Measurements from ENCODE around the gene LRRC27. TPM values are rescaled to one million over a fixed set of nuclear protein-coding genes. Genes with fewer than 3 reads are reported as not detected.
A peak's percentile ranks its signal among the peaks of the same experiment; 100 is the strongest.
"Not testable (repeated sequence)": the region's sequence is repeated elsewhere in the genome, so short reads cannot be mapped to it uniquely, and the experiment has no call there.

Gene LRRC27
- total RNA-seq, 4 donors from 2014 or later, result 0.59 to 32.6 (median 15.3) TPM

- DNase-seq, result peak in 1 of 2 donors; percentile 9
- TF ChIP-seq, protein P1, sequence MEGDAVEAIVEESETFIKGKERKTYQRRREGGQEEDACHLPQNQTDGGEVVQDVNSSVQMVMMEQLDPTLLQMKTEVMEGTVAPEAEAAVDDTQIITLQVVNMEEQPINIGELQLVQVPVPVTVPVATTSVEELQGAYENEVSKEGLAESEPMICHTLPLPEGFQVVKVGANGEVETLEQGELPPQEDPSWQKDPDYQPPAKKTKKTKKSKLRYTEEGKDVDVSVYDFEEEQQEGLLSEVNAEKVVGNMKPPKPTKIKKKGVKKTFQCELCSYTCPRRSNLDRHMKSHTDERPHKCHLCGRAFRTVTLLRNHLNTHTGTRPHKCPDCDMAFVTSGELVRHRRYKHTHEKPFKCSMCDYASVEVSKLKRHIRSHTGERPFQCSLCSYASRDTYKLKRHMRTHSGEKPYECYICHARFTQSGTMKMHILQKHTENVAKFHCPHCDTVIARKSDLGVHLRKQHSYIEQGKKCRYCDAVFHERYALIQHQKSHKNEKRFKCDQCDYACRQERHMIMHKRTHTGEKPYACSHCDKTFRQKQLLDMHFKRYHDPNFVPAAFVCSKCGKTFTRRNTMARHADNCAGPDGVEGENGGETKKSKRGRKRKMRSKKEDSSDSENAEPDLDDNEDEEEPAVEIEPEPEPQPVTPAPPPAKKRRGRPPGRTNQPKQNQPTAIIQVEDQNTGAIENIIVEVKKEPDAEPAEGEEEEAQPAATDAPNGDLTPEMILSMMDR (IDR thresholded peaks at IDR 0.05), result no peak
- no peak for TF ChIP-seq POLR2A (IDR thresholded peaks at IDR 0.05)
- no peaks in the 10 kb centered on the region for H3K4me1 ChIP-seq
- H3K27ac ChIP-seq, result no peak overlapping the region
- H3K9me3 ChIP-seq, result no peaks in the 10 kb centered on the region
- intact Hi-C loops (cut with DNase I; ENCODE audit: low total_unique reads), result loop anchor here (10.0 kb wide), 1 partner anchor 259 kb away; no protein-coding TSS in a partner anchor
- no peaks in the 10 kb centered on the region for H3K27me3 ChIP-seq
- no peaks in the 10 kb centered on the region for H3K36me3 ChIP-seq
- no peak overlapping the region for H3K4me3 ChIP-seq
These were observed 53.3 kb downstream of the LRRC27 start for GRCh38 chr10:132385389-132385667.

- DNase-seq, result peak; percentile 16 to 24
- intact Hi-C loops (cut with DNase I; ENCODE audit: low total_unique reads), result loop anchor here (10.0 kb wide), 1 partner anchor 259 kb away; no protein-coding TSS in a partner anchor
These were observed 53.9 kb downstream of the LRRC27 start for GRCh38 chr10:132385721-132386418.

DNA sequence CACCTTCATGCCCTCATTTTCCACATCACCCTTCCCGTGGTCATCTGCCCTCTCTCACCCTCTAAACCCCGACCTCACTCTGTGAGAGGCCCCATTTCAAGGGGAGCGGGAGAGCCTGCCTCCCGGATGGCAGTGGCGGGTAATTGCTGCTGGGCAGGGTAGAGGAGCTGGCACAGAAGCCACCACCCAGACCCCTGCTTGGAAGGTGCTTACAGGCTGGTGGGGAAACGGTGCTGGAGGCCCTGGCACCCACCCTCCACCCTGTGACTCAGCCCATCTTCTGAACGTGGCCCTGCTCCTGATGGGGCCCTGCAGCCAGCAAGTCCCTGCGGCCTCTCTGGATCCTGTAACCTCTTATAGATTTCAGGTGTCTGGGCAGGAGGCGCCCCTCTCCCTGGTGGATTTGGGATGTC lies 54.4 kb downstream of the LRRC27 start:
- DNase-seq, result peak; percentile 13 to 25

More at GRCh38 chr10:132385721-132386418, 53.9 kb downstream of the LRRC27 start:
- H3K4me1 ChIP-seq, result no peaks in the 10 kb centered on the region
- no peak overlapping the region for H3K4me3 ChIP-seq
- H3K27ac ChIP-seq, result no peak overlapping the region
- H3K9me3 ChIP-seq, result no peaks in the 10 kb centered on the region
- no peaks in the 10 kb centered on the region for H3K36me3 ChIP-seq
- H3K27me3 ChIP-seq, result no peaks in the 10 kb centered on the region
- TF ChIP-seq, protein P1 (IDR thresholded peaks at IDR 0.05), result no peak
- TF ChIP-seq POLR2A (IDR thresholded peaks at IDR 0.05), result no peak

GRCh38 chr10:132386896-132387295 lies 54.9 kb downstream of the LRRC27 start:
- intact Hi-C loops (cut with DNase I; ENCODE audit: low total_unique reads), result loop anchor here (10.0 kb wide), 1 partner anchor 258 kb away; no protein-coding TSS in a partner anchor
- DNase-seq, result peak in 1 of 2 donors; percentile 10
- not testable (repeated sequence) for H3K27me3 ChIP-seq, H3K9me3 ChIP-seq, H3K36me3 ChIP-seq, H3K4me3 ChIP-seq, H3K4me1 ChIP-seq
- peak overlapping the region in 1 of 2 donors; percentile 70 for H3K27ac ChIP-seq

More for the DNA sequence above, 54.4 kb downstream of the LRRC27 start:
- Histone ChIP-seq H3K4me1 (no peaks in the 10 kb centered on the region), H3K27ac (no peak overlapping the region), H3K36me3 (no peaks in the 10 kb centered on the region), H3K9me3 (no peaks in the 10 kb centered on the region), H3K4me3 (no peak overlapping the region), H3K27me3 (no peaks in the 10 kb centered on the region)
- TF ChIP-seq, protein P1 (IDR thresholded peaks at IDR 0.05), result no peak
- no peak for TF ChIP-seq POLR2A (IDR thresholded peaks at IDR 0.05)
- intact Hi-C loops (cut with DNase I; ENCODE audit: low total_unique reads), result loop anchor here (10.0 kb wide), 1 partner anchor 258 kb away; no protein-coding TSS in a partner anchor

- H3K9me3 ChIP-seq, result no peaks in the 10 kb centered on the region
- H3K4me3 ChIP-seq, result no peak overlapping the region
- peak overlapping the region; percentile 70 to 73 for H3K27ac ChIP-seq
- TF ChIP-seq, protein P1 (IDR thresholded peaks at IDR 0.05), result peak; percentile 66 to 82 (median 78)
- TF ChIP-seq POLR2A (IDR thresholded peaks at IDR 0.05), result peak in 1 of 2 donors; percentile 17
- no peaks in the 10 kb centered on the region for H3K27me3 ChIP-seq
- intact Hi-C loops (cut with DNase I; ENCODE audit: low total_unique reads), result loop anchor here (2.0 to 10.0 kb wide), 2 partner anchors 65 to 257 kb away; no protein-coding TSS in a partner anchor
- H3K4me1 ChIP-seq, result no peaks in the 10 kb centered on the region
- DNase-seq, result peak; percentile 68 to 76
- no peaks in the 10 kb centered on the region for H3K36me3 ChIP-seq
These were observed 55.8 kb downstream of the LRRC27 start for GRCh38 chr10:132387764-132388210.
